GM12864 (cell line): ENCODE measurements around the gene ATP8B2.
"Not testable (repeated sequence)": the region's sequence is repeated elsewhere in the genome, so short reads cannot be mapped to it uniquely, and the experiment has no call there.

ENCODE experiments used
- DNase-seq: peaks from one replicate; pipeline ENCODE4 v3.0.0-alpha.2; 2011; ENCODE audit warnings: low read depth
- H3K4me3 ChIP-seq: 2 replicates; pipeline ENCODE4 v1.5.1; 2011; ENCODE audit warnings: mild to moderate bottlenecking, low read depth, low read length, control low read depth
- TF ChIP-seq, protein P1 (sequence below): IDR thresholded peaks from 2 replicates; pipeline ENCODE4 v1.5.1; 2011; ENCODE audit warnings: low read depth, mild to moderate bottlenecking, moderate library complexity, low read length, control low read depth, inconsistent platforms; ENCODE audit errors: missing control alignments

Gene ATP8B2, protein sequence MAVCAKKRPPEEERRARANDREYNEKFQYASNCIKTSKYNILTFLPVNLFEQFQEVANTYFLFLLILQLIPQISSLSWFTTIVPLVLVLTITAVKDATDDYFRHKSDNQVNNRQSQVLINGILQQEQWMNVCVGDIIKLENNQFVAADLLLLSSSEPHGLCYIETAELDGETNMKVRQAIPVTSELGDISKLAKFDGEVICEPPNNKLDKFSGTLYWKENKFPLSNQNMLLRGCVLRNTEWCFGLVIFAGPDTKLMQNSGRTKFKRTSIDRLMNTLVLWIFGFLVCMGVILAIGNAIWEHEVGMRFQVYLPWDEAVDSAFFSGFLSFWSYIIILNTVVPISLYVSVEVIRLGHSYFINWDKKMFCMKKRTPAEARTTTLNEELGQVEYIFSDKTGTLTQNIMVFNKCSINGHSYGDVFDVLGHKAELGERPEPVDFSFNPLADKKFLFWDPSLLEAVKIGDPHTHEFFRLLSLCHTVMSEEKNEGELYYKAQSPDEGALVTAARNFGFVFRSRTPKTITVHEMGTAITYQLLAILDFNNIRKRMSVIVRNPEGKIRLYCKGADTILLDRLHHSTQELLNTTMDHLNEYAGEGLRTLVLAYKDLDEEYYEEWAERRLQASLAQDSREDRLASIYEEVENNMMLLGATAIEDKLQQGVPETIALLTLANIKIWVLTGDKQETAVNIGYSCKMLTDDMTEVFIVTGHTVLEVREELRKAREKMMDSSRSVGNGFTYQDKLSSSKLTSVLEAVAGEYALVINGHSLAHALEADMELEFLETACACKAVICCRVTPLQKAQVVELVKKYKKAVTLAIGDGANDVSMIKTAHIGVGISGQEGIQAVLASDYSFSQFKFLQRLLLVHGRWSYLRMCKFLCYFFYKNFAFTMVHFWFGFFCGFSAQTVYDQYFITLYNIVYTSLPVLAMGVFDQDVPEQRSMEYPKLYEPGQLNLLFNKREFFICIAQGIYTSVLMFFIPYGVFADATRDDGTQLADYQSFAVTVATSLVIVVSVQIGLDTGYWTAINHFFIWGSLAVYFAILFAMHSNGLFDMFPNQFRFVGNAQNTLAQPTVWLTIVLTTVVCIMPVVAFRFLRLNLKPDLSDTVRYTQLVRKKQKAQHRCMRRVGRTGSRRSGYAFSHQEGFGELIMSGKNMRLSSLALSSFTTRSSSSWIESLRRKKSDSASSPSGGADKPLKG

DNA sequence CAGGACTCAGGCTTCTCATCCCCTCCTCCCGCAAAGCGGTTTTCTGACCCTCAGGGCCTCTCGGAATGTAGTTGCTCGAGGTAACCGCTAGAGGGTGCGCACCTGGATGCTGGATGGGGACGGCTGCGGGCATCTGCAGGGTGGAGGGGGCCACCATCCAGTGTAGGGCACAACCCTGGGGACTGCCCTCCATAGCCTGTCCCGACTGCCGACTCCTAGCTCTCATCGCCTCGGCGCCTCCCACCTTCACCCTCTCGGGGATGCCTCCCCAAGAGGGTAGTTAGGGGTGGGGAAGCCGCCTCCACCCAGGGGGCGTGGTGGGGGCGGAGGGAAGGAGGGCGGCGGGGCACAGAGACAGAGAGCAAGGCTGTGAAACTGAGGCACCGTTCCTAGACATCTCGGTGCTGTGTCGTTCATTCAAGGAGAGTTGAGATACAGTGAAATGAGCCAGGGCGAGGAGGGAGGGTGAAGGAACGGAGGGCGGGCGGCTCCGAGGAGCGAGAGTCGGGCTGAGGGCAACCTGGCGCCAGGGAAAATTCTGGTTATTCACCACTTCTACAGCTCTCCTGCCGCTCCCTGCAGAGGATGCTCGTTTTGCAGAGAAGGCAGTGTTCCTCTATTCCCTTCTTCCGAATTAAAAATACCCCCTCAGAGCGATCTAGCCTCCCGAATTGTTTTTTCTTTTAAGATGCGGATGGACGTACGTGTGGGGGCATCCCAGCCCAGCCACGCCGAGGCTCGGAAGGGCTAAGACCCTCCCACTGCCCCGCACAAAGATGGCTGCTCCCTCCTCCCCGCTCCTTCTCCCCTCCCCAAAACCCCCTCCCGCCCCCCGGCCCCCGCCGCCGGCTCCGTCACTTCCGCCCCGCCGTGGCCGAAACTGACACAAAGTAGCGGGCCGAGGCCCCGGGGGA lies at the start of gene ATP8B2:
ATP8B2 (plus strand) TSS at position 857 of the 914 bp plus-strand sequence. CDS start 2,617 bp downstream, outside the sequence.
- TF ChIP-seq, protein P1, sequence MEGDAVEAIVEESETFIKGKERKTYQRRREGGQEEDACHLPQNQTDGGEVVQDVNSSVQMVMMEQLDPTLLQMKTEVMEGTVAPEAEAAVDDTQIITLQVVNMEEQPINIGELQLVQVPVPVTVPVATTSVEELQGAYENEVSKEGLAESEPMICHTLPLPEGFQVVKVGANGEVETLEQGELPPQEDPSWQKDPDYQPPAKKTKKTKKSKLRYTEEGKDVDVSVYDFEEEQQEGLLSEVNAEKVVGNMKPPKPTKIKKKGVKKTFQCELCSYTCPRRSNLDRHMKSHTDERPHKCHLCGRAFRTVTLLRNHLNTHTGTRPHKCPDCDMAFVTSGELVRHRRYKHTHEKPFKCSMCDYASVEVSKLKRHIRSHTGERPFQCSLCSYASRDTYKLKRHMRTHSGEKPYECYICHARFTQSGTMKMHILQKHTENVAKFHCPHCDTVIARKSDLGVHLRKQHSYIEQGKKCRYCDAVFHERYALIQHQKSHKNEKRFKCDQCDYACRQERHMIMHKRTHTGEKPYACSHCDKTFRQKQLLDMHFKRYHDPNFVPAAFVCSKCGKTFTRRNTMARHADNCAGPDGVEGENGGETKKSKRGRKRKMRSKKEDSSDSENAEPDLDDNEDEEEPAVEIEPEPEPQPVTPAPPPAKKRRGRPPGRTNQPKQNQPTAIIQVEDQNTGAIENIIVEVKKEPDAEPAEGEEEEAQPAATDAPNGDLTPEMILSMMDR: peak; percentile 97
- DNase-seq: peak; percentile 48
- peak within 1 kb of the TSS; percentile 82 for H3K4me3 ChIP-seq

DNA sequence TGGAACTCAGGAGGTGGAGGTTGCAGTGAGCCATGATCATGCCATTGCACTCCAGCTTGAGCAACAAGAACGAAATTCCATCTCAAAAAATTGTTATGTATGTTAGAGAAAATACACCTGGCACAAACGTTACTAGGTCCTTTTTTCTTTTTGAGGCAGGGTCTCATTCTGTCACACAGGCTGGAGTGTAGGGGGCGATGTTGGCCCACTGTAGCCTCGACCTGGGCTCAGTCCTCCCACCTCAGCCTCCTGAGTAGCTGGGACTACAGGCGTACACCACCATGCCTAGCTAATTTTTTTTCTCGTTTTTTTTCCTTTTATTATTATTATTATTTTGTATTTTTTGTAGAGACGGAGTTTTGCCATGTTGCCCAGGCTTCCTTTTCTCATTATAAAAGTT lies 48.5 kb upstream of the ATP8B2 start:
- no peak overlapping the region for H3K4me3 ChIP-seq
- TF ChIP-seq, protein P1: peak; percentile 19
- no peak for DNase-seq

DNA sequence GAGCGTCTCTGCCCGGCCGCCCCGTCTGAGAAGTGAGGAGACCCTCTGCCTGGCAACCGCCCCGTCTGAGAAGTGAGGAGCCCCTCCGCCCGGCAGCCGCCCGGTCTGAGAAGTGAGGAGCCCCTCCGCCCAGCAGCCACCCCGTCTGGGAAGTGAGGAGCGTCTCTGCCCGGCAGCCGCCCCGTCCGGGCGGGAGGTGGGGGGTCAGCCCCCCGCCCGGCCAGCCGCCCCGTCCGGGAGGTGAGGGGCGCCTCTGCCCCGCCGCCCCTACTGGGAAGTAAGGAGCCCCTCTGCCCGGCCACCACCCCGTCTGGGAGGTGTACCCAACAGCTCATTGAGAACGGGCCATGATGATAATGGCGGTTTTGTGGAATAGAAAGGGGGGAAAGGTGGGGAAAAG lies 37.7 kb upstream of the ATP8B2 start:
- DNase-seq, H3K4me3 ChIP-seq: not testable (repeated sequence)

DNA sequence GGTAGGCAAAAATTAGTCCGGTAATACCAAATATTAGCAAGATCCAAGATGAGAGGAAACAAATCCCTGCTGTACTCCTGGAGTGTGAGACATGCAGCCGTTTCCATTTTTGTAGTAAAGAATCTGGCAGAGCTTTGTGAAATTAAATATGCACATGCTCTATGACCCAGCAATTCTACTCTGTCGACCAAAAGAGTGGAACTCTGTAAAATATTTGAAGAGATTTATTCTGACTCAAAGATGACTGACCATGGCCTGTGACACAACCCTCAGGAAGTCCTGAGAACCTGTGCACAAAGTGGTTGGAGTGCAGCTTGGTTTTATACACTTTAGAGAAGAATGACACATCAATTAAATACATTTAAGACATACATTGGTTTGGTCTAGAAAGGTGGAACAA lies 36.7 kb upstream of the ATP8B2 start:
- no peak for DNase-seq
- no peak overlapping the region for H3K4me3 ChIP-seq
- TF ChIP-seq, protein P1: no peak

DNA sequence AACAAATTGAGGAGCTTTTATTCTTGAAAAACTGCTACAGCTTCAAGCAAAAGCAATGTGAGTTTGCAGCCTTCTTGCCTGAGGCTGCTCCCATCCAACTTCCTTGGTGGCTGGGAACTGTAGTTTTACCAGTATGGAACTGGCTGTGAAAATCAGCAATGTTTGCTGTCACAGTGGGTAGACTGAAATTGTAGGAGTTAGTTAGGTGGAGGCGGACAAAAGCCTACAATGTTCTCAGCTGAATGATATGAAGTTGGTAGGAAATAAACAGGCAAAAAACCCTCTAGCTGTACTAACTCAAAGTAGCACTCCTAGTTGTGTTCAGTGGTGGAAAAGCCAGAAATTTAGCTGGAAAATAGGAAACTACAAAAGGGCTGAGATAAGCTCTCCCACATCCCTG lies 34.4 kb upstream of the ATP8B2 start:
- H3K4me3 ChIP-seq: no peak overlapping the region
- no peak for DNase-seq
- TF ChIP-seq, protein P1: no peak

DNA sequence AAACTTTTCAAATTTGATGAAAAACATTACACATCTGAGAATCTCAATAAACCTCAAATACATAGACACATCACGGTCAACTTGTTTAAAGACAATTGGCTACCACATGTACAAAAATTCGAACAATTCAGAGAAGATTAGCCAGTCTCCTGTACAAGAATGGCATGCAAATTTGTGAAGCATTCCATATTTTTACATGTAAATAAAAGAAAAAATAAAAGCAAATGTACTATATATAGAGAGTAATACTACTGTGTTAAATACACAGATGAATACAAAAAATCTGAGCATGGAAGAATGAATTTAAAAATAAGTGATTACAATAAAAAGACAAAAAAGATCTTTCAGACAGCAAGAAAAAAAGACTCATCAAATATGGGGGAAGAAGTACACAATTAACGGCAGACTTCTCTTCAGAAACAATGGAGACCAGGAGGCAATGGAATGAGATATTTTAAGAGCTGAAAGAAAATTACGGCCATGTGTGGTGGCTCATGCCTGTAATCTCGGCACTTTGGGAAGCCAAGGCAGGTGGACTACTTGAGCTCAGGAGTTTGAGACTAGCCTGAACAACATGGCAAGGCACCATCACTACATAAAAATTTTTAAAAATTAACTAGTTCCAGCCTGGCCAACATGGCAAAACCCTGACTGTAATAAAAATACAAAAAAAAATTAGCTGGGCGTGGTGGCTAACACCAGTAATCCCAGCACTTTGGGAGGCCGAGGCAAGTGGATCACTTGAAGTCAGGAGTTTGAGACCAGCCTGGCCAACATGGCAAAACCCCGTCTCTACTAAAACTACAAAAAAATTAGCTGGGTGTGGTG lies 29.7 kb upstream of the ATP8B2 start:
- TF ChIP-seq, protein P1: no peak
- DNase-seq: no peak
- no peak overlapping the region for H3K4me3 ChIP-seq
